HL-60/S4 treated with retinoic acid at 250 ng/mL for 4 days and 3 days (cell line): ENCODE data around the gene RCSD1.
"Not testable (repeated sequence)": the region's sequence is repeated elsewhere in the genome, so short reads cannot be mapped to it uniquely, and the experiment has no call there.

ENCODE experiments used
- in situ Hi-C: fragments of 300-500 bp; cut with MboI; formaldehyde crosslinking; loops from 2 replicates; pipeline ENCODE4 v1.7.0; 2022; ENCODE audit warnings: low sequenced_read_pairs

Gene RCSD1

DNA sequence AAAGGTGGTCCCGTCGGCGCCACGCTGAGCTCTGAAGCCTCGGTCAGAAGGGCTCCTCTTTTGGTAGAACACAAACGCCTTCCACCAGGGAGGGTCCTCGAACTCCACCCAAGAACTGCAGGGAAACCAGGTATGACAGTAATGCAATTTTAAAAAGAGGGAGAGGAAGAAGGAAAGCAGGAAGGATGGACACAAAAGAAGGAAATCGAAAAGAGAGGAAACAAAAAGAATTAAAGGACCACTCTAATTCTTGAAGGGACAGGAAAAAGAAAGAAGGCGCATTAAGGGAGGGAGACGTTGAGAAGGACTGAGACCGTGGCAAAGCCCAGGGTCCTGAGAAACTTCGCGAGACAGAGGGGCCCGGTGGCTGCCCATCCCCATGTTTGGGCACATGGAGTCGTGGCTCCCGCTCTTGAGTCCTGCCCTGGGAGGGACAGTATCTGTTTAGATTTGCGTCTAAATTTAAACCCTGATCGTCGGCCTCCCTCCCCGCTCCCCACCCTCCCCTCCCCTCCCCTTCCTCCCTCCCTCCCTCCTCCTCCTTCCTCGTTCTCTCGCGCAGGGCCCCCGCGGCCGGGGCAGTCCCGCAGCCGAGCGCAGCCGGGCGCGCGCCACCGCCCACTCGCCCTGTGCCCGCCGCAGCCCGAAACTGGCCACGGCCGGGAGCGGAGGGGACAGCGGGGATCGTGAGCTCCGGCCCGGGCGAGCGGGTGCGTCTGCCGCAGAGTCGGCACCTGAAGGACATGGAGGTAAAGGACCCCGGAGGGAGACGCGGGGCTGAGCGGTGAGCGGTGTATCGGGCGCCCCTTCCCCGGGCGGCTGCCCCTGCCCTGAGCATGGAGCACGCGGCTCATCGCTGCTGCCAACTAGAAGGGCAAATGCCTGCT is at the start of gene RCSD1:
Gene RCSD1, plus strand, starts transcription at position 552 of the 887 bp plus-strand sequence. Its CDS starts 192 bp downstream, at position 744.
- in situ Hi-C loops = no loop called here

- in situ Hi-C loops = no loop called here
Measured at GRCh38 chr1:167582064-167582463, 48.0 kb upstream of the RCSD1 start.

DNA sequence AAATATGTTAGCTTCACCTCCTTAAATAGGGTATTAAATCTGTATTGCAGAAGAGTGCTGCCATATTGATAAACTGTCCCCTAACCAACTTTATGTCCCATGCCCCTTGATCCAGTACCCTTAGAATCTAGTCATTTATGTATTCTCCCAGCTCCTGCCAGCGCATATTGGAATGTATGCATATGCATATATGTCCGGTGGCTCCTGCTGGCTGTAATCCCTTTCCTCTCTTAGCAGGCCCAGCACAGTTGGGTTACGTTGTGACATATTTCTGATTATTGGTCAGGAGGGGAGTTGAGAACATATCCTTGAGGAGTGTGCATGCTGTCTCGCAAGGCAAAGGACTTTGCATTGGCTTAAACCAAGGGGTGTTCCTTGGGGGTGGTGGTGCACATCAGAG is 47.3 kb upstream of the RCSD1 start:
- in situ Hi-C loops = no loop called here

DNA sequence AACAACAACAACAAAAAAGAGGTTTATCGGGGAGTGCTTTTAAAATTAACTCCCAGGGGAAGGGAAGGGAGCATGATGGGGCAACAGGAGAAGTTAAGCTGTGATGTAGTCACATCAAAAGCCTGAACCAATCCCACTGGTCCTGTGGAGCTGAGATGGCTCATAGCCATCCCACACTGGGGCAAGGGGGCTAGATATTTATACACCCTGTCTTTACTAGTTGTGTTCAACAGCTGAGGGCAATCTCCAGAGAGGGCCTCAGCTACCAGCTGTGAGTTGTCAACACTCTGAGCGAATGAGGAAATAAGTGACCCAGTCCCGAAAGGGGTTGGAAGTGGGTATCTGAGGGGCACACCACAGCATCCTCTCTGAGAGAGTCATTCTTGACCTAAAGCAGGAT is 45.5 kb upstream of the RCSD1 start:
- in situ Hi-C loops = no loop called here

GRCh38 chr1:167587342-167587741 is 42.7 kb upstream of the RCSD1 start:
- in situ Hi-C loops = no loop called here

- in situ Hi-C loops = no loop called here
Measured at GRCh38 chr1:167587872-167588271, 42.2 kb upstream of the RCSD1 start.

- in situ Hi-C loops = no loop called here
Measured at GRCh38 chr1:167588361-167588760, 41.7 kb upstream of the RCSD1 start.

GRCh38 chr1:167592475-167592874 is 37.6 kb upstream of the RCSD1 start:
- in situ Hi-C loops = no loop called here

GRCh38 chr1:167593860-167594259 is 36.2 kb upstream of the RCSD1 start:
- in situ Hi-C loops = no loop called here

- in situ Hi-C loops = no loop called here
Measured at GRCh38 chr1:167594822-167595221, 35.2 kb upstream of the RCSD1 start.

- in situ Hi-C loops = no loop called here
Measured at GRCh38 chr1:167599957-167600581, 30.0 kb upstream of the RCSD1 start.

- in situ Hi-C loops = no loop called here
Measured at GRCh38 chr1:167601442-167602383, 28.3 kb upstream of the RCSD1 start.

DNA sequence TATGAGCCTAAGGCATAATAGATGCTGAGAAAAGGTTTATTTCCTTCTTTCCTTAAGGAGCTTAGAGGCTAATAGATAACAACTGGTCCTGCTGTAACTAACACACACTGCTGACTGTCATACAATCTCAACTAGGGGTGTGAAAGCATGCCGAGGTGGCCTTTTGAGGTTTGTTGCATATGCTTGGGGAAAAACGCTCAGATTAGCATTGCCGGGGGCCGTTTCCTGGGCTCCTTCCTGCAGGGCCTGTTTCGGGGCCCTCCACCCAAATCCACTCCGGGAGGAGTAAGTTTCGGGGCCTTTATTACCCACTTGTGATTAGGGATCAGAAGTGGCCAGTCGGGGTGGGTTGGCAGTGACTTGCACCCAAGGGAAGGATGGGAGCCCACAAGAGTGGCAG is 27.2 kb upstream of the RCSD1 start:
- in situ Hi-C loops = no loop called here

DNA sequence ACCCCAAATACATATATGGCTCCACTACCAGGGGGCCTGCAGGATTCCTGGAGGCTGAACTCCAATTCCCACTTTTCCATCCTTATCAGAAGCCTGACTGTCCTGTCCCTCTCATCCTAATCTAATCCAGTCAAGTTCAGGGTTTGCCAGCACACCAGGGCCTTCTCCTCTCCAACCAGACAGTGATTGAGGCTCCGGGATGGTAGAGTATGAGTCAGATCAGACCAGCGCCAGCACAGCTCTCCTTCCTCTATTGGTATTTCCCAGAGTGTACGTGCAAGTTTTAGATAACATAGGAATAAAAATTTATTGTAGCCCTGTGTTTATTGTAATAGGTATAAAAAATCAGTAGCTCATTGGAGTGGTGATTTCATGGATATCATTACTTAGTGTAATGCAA is 24.5 kb upstream of the RCSD1 start:
- in situ Hi-C loops = no loop called here

DNA sequence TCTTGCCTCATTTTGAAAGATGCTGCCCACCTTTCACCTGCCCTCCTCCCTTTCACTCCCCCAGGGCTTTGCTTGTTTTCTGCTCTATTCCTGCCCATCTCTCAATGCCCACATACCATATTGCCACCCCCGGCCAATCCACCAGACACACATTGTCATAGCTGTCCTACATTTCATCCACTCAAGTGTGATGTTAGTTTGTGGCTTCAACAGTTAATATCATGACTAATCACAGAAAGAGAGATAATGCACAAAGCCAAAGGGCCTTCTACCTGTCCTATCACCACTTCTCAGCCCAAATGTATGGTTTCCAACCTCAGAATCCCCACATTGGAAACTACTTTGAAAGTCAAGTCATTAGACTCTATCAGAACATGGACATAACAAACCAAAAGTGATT is 18.0 kb upstream of the RCSD1 start:
- in situ Hi-C loops = no loop called here

GRCh38 chr1:167612587-167613385 is 17.2 kb upstream of the RCSD1 start:
- in situ Hi-C loops = no loop called here

GRCh38 chr1:167613984-167614383 is 16.0 kb upstream of the RCSD1 start:
- in situ Hi-C loops = not testable (repeated sequence)

DNA sequence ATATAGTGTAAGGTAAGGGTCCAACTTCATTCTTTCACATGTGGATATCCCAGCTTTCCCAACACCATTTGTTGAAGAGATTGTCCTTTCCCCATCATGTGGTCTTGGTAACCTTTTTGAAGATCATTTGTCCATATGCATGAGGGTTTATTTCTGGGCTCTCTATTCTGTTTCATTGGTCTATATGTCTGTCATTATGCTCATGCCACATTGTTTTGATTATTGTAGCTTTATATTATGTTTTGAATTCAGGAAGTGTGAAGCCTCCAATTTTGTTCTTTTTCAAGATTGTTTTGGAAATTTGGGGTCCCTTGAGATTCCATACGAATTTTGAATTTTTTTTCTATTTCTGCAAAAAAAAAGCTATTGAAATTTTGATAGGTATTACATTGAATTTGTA is 15.2 kb upstream of the RCSD1 start:
- in situ Hi-C loops = no loop called here

DNA sequence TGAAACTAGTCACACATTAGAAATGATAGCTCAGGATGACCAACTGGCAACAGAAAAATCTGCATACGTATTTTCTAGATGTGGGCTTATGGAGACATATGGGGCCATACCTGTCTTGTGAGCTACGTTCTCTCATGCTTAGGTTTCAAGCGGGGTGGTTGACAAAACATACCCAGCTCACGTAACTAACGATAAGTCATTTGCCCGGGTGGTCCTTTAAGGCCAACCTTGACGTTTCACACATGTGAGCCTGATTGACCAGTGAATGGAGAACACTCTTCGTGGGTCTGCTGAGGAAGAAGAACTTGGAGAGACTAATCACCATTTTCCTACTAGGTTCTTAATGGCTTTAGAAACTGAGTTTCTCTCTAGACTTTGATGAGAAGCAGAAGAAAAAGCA is 13.5 kb upstream of the RCSD1 start:
- in situ Hi-C loops = no loop called here
